HAP-1 (cell line): Measurements from ENCODE around the gene CARHSP1.

ENCODE experiments used
- DNase-seq, 2 experiments: peaks; one replicate each; pipeline ENCODE4 v3.0.0-alpha.2; 2016 to 2020; ENCODE audit warnings: low spot score in 2 of 2
- H3K27me3 ChIP-seq: fragments of 250-450 bp; sonication (Bioruptor Pico); 2 replicates; pipeline ENCODE4 v1.5.1; 2020; ENCODE audit warnings: low read depth, mild to moderate bottlenecking, moderate library complexity
- H3K36me3 ChIP-seq: fragments of 250-450 bp; sonication (Bioruptor Pico); replicated peaks from 2 replicates; pipeline ENCODE4 v1.5.1; 2020; ENCODE audit warnings: mild to moderate bottlenecking
- H3K4me1 ChIP-seq: fragments of 250-450 bp; sonication (Bioruptor Pico); 2 replicates; pipeline ENCODE4 v1.5.1; 2020; ENCODE audit warnings: mild to moderate bottlenecking
- H3K4me3 ChIP-seq: fragments of 250-450 bp; sonication (Bioruptor Pico); 2 replicates; pipeline ENCODE4 v1.5.1; 2020; ENCODE audit warnings: mild to moderate bottlenecking, moderate library complexity
- H3K9me3 ChIP-seq: fragments of 250-450 bp; sonication (Bioruptor Pico); 2 replicates; pipeline ENCODE4 v1.5.1; 2020; ENCODE audit warnings: mild to moderate bottlenecking, moderate library complexity
- in situ Hi-C: fragments of 300-500 bp; cut with MboI; formaldehyde crosslinking; loops from 3 replicates; pipeline ENCODE4 v1.14.3; 2020; ENCODE audit warnings: low sequenced_read_pairs, inconsistent platforms, mixed read lengths

Gene CARHSP1

DNA sequence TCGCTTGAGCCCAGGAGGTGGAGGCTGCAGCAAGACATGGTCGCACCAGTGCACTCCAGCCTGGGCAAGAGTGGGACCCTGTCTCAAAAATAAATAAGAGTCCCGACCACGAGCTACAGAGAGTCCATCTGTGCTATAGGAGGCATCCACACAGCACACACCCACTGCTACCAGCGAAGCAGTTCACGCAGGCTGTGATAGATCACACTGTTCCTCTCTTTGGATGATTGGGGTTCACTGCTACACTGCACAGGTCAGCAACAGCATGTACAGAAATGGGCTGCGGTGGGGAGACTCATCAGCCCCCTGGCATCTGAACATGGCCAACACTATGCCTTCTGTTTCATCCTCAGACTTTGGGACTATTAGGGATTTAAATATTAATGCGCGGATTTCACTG is 37.4 kb downstream of the CARHSP1 start:
- Histone ChIP-seq H3K4me3 (no peak overlapping the region), H3K9me3 (no peaks in the 10 kb centered on the region), H3K4me1 (peaks cover 14% of the 10 kb centered on the region), H3K36me3 (peaks cover 30% of the 10 kb centered on the region), H3K27me3 (no peaks in the 10 kb centered on the region)
- in situ Hi-C loops = no loop called here
- no peak for DNase-seq

DNA sequence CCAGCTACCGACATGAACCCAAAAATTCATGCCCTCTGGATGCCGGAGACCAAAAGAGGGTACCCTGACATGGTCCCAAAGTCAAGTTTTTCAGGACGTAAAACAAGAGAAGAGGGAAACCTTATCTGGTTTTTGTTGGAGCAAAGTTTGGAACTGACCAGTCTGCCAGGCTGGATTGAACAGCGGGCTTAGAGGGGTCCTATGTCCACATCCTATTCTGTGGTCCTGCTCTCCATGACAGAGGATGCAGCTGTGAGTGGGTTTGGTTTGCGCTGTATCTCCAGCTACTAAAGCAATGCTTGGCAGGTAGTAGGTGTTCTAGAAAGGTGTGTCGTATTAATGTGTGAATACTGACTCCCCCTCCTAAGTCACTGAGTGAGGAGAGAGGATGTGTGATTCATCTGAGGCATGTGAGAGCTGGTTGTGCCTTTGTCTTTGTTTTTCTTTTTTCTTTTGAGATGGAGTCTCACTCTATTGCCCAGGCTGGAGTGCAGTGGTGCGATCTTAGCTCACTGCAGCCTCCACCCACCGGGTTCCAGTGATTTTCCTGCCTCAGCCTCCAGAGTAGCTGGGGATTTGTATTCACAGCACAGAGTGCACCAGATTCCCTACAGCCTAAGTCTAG is 40.2 kb downstream of the CARHSP1 start:
- Histone ChIP-seq H3K4me1 (peaks cover 14% of the 10 kb centered on the region), H3K27me3 (no peaks in the 10 kb centered on the region), H3K4me3 (no peak overlapping the region), H3K36me3 (peaks cover 48% of the 10 kb centered on the region), H3K9me3 (no peaks in the 10 kb centered on the region)
- no peak for DNase-seq
- in situ Hi-C loops = no loop called here

DNA sequence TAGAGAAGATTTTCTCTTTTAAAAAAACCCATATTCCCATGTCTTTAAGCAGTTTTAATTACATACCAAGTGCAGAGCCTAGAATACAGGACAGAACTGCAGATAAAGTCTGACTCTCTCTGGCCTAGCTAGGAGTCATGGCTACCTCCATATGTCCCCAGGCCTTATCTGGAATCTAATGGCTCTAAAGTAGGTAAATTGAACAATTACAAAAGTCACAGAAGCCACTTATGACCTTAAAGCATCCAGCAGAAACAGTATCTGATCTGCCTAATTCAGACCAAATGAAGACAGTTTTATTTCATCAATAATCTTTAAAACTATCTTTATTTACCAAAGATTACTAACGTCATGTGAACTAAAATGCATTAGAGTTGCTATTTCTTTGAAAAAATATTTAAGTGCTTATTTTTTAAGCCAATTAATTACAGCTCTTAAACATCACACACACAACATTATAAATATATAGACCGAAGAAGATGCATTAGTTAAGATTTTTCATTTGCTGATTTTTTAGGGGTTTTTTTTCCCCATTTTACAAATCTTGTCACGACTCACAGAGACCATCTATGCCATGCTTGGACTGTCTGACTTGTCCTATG is 42.4 kb downstream of the CARHSP1 start:
- no peak overlapping the region for H3K4me3 ChIP-seq
- no peaks in the 10 kb centered on the region for H3K9me3 ChIP-seq
- DNase-seq = no peak
- H3K4me1 ChIP-seq = peaks cover 4% of the 10 kb centered on the region
- in situ Hi-C loops = no loop called here
- peaks cover 62% of the 10 kb centered on the region for H3K36me3 ChIP-seq
- H3K27me3 ChIP-seq = no peaks in the 10 kb centered on the region

DNA sequence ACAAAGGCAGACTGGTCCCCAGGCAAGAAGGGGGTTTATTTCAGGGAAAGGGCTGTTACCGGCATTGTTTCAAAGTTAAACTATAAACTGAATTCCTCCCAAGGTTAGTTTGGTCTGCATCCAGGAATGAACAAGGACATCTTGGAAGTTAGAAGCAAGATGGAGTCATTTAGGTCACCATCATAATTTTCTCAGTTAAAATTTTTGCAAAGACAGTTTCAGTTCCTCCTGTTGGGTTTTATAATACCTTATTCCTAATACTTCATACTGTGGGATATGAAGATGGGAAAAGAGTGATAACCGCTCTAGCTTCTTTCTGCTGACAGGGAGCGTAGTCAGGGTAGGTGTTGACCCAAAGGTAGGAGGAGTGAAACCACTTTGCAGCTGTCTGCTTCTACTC is 46.4 kb downstream of the CARHSP1 start:
- peaks cover 66% of the 10 kb centered on the region for H3K36me3 ChIP-seq
- in situ Hi-C loops = no loop called here

DNA sequence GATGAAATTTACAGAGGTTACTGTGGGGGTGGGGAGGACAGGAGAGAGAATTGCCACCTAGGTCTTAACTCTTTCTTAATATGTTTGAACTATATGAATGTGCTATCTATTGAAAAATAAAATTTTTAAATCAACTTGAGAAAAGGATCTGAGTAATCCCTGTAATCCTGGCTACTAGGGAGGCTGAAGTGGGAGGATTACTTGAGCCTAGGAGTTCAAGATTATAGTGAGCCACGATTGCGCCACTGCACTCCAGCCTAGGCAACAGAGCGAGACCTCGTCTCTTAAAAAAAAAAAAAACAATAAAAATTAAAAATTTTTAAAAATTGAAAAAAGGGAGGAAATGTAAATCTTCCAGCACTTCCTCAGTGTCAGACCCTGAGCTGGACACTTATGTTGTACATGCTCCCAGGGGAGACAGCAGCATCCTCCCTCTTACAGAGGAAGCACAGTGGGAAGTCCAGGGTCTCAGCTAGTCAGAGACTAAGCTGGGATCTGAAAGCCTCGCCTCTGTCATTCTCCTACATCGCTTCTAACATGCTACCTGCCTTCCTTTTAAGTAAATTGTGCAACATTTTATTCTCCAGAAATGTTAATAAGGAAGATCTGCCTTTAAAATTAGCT is 49.3 kb downstream of the CARHSP1 start:
- no peaks in the 10 kb centered on the region for H3K9me3 ChIP-seq
- H3K36me3 ChIP-seq = peaks cover 84% of the 10 kb centered on the region
- peaks cover 10% of the 10 kb centered on the region for H3K4me1 ChIP-seq
- no peaks in the 10 kb centered on the region for H3K27me3 ChIP-seq
- peak in 1 of 2 experiments; percentile 40 for DNase-seq
- in situ Hi-C loops = no loop called here
- H3K4me3 ChIP-seq = no peak overlapping the region

More for the DNA sequence above, 46.4 kb downstream of the CARHSP1 start:
- Histone ChIP-seq H3K9me3 (no peaks in the 10 kb centered on the region), H3K4me3 (no peak overlapping the region), H3K4me1 (peaks cover 10% of the 10 kb centered on the region), H3K27me3 (no peaks in the 10 kb centered on the region)
- no peak for DNase-seq

DNA sequence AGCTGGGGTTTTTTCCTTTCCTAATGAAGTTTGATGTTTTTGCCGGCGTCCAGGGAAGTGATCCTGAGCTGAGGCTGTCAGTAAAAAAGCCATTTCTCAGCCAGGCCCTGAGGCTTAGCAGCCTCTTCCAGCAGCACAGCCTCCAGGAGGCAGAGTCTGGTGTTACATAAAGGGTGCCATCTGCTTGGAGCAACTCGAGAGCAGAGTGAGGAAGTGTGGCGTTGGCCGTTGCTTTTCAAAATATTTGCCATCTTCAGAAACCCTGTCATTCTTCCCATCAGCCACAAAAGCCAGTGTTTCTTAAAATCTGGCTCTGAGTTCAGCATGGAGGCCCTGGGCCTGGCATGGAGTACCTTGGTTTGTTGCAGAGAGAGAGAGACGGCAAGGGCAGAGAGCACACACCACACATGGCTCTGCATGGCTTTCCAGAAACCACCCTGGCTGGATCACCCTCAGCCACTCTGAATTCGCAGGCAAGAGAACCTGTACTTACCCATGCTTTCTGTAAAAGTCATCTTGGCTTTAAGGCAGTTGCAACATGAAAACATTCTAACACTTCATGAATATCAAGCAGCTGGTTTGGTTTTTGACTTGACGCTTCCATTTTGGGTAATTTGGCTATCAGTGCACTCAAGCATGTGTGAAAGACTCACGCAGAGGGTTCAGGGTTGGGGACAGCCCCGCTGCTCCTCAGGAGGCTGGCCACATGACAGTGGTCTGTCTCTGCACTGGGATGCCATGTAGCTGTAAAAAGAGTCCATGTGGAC is 50.1 kb downstream of the CARHSP1 start:
- no peaks in the 10 kb centered on the region for H3K27me3 ChIP-seq
- H3K9me3 ChIP-seq = no peaks in the 10 kb centered on the region
- H3K36me3 ChIP-seq = peaks cover 82% of the 10 kb centered on the region
- peaks cover 10% of the 10 kb centered on the region for H3K4me1 ChIP-seq
- in situ Hi-C loops = no loop called here
- DNase-seq = no peak
- no peak overlapping the region for H3K4me3 ChIP-seq

DNA sequence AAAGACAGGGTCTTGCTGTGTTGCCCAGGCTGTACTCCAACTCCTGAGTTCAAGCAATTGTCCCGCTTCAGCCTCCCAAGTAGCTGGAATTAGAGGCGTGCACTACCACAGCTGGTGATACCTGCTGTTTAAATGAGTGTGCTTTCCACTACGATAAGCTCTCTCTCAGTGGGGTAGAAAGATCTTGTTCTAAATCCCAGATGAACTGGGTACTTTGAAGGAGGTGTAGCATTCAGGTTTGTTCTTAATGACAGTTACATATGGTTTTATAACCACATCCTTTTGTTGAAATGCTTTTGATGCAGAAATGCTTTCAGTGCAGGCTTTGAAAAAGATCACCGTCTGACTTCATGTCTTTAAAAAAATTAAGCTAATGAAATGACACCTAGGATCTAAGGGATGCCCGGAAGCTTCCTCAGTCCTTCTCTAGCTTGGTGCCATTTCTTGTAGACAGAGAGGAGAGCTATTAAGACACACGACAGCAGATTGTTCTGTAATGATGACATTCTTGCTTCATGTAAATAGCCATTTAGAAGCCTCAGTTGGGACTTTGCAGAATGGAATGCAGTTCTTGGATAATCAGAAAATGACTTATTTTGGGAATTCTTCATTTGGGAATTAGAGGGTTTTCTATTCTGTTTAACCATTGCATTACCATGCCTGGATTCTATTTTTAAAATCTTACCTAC is 51.7 kb downstream of the CARHSP1 start:
- Histone ChIP-seq H3K4me1 (peaks cover 10% of the 10 kb centered on the region), H3K36me3 (peaks cover 86% of the 10 kb centered on the region), H3K27me3 (no peaks in the 10 kb centered on the region), H3K4me3 (no peak overlapping the region), H3K9me3 (no peaks in the 10 kb centered on the region)
- in situ Hi-C loops = no loop called here
- DNase-seq = no peak

DNA sequence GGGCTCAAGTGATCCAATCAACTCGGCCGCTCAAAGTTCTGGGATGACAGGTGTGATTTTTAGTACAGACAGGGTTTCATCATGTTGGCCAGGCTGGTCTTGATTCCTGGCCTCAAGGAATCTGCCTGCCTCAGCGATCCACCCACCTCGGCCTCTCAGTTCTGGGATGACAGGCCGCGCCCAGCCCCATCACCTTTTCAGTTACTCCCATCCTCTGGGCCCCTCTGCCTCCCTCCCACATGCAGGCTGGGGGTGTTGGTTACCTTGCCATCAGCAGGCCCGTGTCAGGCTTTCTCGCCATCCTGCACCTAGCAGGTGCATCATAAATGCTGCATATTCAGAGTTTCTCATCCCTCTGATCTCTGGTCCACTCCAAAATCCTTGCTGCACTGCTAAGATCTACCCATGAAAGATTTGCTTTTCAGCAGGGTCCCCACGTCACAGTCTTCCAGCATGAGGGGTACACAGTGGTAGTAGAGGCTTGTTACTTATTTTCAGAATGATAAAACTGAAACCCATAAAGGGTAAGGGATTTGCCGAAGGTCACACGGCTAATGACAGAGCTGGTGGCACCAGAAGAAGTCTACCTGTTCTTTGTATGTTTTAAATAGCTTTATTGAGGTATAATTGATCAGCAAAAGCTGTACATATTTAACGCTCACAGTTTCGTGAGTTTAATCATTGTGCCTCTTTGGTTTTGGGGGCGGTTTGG is 54.6 kb downstream of the CARHSP1 start:
- Histone ChIP-seq H3K27me3 (no peaks in the 10 kb centered on the region), H3K36me3 (peaks cover 93% of the 10 kb centered on the region), H3K9me3 (no peaks in the 10 kb centered on the region), H3K4me1 (peaks cover 9% of the 10 kb centered on the region), H3K4me3 (no peak overlapping the region)
- in situ Hi-C loops = no loop called here
- DNase-seq = no peak

DNA sequence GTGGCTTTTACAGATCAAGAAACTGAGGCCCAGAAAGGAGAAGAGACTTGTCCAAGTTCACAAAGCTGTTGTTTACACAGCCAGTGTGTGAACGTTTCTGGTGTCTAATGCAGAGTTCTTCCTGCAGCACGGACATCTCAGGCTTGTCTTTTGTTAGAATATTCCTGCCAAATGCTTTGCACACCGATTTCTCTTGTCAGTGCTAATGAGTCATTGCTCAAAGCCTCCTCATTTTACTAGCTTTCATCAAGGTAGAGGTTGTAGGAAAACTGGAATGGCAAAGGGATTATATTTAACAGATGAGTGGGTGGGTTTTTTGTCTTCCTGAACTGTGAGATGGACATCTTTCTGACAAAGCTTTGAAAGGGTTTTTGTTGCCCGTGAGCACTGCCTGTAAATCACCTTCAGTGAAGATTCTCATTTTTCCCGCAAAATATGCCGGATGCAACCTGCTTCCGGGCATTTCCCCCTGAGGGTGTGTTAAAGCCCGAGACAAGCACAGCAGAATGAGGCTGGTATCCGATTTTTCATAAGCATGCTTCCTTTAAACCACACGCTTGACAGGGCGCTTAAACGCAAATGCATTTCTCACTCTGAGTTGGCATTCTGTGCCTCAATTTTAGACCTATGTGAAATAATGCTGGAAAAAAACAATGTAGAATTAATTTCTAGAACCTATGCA is 56.5 kb downstream of the CARHSP1 start:
- no peaks in the 10 kb centered on the region for H3K9me3 ChIP-seq
- H3K4me1 ChIP-seq = no peaks in the 10 kb centered on the region
- peaks cover 95% of the 10 kb centered on the region for H3K36me3 ChIP-seq
- in situ Hi-C loops = no loop called here
- no peak overlapping the region for H3K4me3 ChIP-seq
- H3K27me3 ChIP-seq = no peaks in the 10 kb centered on the region
- no peak for DNase-seq

DNA sequence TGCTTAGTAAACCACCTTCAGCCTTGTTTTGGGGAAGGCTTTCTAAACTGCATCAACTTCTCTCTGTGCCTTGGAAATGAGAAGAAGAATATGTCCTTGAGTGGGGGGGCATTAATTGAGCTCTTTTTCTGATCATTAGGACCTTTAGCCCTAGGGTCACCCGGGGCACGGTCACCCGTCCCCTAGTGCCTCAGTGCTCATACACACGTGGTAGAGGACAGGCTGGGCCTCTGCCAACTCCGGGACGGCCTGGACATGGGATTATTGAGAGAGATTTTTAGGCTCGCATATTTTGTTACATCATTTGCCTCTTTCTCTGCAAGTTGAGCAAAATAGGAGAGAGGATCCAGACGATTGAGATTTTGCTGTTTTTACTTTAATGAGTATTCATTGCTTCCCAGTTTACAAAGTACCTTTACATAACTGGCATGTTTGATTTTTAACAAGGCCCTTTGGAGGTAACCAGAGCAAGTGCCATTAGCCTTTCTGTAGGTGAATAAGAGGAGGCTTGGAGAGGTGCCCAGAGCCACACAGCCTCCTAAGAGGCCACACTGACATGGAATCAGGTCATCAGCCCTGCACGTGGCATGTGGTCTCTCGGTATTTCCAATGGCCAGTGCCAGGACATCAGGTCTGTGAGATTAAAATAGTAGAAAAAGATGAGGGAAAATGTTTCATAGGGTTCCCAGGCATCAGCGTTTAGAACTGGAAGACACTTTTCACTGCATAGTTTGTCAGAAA is 60.0 kb downstream of the CARHSP1 start:
- Histone ChIP-seq H3K36me3 (peaks cover 96% of the 10 kb centered on the region), H3K4me1 (no peaks in the 10 kb centered on the region), H3K27me3 (no peaks in the 10 kb centered on the region), H3K9me3 (no peaks in the 10 kb centered on the region), H3K4me3 (no peak overlapping the region)
- DNase-seq = no peak
- in situ Hi-C loops = no loop called here

DNA sequence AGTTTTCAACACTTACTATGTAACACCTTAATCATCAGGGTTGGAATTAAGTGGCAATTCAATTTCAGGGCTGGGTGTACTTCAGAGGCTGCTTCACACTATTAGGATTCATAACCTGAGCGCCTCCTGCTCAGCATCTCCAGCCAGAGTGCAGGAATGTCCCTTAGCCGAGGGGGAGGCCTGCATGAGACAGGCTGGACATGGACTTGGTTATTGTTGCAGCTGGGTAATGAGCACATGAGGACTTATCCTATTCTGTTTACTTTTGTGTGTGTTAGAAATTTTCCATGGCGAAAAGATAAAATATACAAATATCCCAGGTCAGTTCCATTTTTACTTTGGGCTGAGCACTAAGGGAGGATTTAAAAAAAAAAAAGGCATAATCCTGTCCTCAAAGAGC is 60.8 kb downstream of the CARHSP1 start:
- H3K27me3 ChIP-seq = no peaks in the 10 kb centered on the region

DNA sequence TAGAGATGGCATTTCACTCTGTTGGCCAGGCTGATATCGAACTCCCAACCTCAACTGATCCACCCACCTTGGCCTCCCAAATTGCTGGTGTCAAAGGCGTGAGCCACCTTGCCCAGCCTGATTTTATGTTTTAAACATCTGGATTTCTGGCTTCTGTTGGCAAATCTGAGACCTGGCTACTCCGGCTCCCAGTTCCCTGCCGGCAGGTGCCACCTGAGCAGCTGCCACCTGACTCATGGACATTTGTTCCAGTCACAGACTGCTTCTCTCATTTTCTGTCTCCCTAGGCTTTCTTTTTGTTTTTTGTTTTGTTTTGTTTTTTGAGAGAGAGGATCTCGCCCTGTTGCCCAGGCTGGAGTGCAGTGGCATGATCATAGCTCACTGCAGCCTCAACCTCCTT is 61.6 kb downstream of the CARHSP1 start:
- in situ Hi-C loops = no loop called here
- Histone ChIP-seq H3K27me3 (no peaks in the 10 kb centered on the region), H3K4me1 (no peaks in the 10 kb centered on the region), H3K4me3 (no peak overlapping the region), H3K9me3 (no peaks in the 10 kb centered on the region), H3K36me3 (peaks cover 93% of the 10 kb centered on the region)
- no peak for DNase-seq

More for the DNA sequence above, 60.8 kb downstream of the CARHSP1 start:
- in situ Hi-C loops = no loop called here
- H3K4me1 ChIP-seq = no peaks in the 10 kb centered on the region
- peaks cover 94% of the 10 kb centered on the region for H3K36me3 ChIP-seq
- DNase-seq = no peak
- H3K4me3 ChIP-seq = no peak overlapping the region
- no peaks in the 10 kb centered on the region for H3K9me3 ChIP-seq
